Left ventricle myocardium superior (tissue), 1 donor: ENCODE results near the gene MLST8. TPM values are rescaled to one million over a fixed set of nuclear protein-coding genes. Genes with fewer than 3 reads are reported as not detected.
A peak's percentile ranks its signal among the peaks of the same experiment; 100 is the strongest.

Experiments
- ATAC-seq: fragments of 200-7000 bp; cut with Tn5 transposase; one replicate; pipeline ENCODE4 v1.9.1; 2020; ENCODE audit warnings: mild to moderate bottlenecking, moderate library complexity
- DNase-seq: peaks from one replicate; pipeline ENCODE4 v3.0.0-alpha.2; 2020
- intact Hi-C: fragments of 100-400 bp; cut with micrococcal nuclease; formaldehyde crosslinking; loops from one replicate; pipeline ENCODE4 v1.11.0; 2022
- long read RNA-seq: library from polyadenylated mRNA; unstranded; transcript quantifications from one replicate; pipeline ENCODE4 v2.0.0, GENCODE V29; 2021
- total RNA-seq: library from RNA; stranded (reverse); fragmentation: NEBNext Ultra II Directional; extraction: Animal tissue kit (Norgen Biotek cat#: 25700); gene quantifications from one replicate; pipeline ENCODE4 v1.2.1, GENCODE V29; 2021
- donor health status: DM: no; HTN: yes; CAD: no; lungs with severe emphysema.

MLST8 gene
- 29.9 TPM for total RNA-seq
- long read RNA-seq, transcript MLST8-215 (9 exons, 1,861 nt): minor isoform, 13 of 115 reads
- long read RNA-seq, transcript MLST8-203 (9 exons, 1,691 nt): minor isoform, 10 of 115 reads
- long read RNA-seq, transcript MLST8-230 (8 exons, 2,116 nt): minor isoform, 8 of 115 reads
- long read RNA-seq, transcript MLST8-232 (9 exons, 1,870 nt): major isoform, 32 of 115 reads
- long read RNA-seq, partial matches to known transcripts: 19 of 115 reads
- long read RNA-seq, other reads (novel, unspliced or antisense): 15 of 115 reads

DNA sequence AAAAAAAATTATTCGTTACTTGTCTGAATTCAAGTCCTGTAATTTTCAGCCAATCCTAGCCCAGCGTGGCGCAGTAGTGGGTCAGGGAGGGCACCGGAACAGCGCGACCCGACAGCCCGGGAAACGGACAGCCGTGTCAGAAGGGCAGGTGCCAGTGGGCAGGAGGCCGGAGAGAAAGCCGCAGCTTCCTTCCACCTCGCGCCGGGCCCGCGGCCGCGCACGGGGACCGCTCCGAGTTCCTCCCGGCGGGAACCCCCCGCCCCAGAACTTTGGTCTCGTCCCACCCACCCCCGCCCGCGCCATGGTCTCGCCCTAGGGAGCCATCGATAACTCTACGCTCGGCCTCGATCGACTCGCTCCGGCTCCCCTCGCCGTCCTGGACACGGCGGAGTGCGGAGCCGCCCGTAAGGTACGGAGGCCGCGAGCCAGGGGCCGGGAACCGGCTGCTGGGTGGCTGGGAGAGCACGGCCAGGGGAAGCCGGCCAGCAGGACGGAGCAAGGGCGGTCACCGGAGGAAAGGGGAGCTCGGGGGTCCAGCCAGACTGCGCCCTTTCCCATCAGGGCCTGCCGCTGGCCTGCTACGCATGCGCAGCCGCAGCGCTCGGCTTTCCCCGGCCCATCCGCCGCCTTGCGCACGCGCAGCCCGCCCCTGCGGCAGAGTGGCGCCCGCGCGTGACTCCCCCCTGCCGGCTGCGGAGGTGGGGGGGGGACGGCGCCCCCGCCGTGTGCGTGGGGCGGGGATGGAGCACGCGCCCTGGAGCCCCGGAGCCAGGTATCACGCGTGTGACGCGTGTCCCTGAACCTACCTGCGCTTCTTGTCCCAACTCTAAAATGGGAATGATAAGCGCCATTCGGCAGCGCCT, at the start of gene MLST8:
Gene MLST8, plus strand, starts transcription at position 351 of the 863 bp plus-strand sequence. CDS start 632 bp downstream, outside the sequence.
- ATAC-seq (peak; percentile 88), DNase-seq (peak; percentile 95)
- intact Hi-C loops: no loop called here

DNA sequence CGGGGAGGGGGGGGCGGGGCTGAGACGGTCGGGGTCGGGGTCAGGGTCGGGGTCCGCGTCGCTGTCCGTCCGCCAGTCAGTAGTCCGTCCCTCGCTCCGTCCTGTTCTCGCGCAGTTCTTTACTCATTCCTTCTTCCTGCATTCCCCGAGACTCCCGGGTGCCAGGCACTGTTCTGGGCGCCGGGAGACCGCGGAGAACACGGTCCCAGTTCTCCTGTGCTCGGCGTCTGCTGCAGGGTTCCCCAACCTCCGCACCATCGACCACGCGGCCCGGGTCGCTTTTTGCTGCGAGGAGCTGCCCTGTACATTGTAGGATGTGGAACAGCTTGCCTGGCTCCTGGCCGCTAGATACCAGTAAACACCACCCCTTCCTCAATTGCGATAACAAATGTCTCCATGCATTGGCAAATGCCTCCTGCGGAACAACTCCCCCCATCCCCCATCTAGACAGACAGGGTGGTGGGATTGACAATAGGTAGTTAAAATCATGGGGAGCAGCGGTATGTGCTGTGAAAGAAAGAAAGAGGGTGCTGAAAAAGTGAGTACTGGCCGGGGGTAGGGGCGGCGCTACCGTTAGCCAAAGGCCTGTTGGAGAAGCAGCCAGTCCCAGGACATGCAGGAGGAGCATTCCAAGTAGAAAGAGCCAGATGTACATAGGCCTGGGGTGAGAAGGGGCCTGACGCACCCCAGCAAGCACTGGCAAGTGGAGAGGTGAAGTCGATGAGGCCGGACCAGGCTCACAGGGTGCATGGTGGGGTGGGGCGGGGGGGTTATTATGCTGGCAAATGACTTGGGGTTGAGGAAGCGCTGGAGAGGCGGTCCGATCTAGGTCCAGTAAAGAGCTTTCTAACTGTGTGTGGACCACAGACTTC, 49.0 kb upstream of the MLST8 start:
- ATAC-seq: no peak
- intact Hi-C loops: no loop called here
- DNase-seq: no peak

- ATAC-seq: no peak
- DNase-seq: no peak
- intact Hi-C loops: no loop called here
Observed at GRCh38 chr16:2156849-2157224, 48.4 kb upstream of the MLST8 start.

DNA sequence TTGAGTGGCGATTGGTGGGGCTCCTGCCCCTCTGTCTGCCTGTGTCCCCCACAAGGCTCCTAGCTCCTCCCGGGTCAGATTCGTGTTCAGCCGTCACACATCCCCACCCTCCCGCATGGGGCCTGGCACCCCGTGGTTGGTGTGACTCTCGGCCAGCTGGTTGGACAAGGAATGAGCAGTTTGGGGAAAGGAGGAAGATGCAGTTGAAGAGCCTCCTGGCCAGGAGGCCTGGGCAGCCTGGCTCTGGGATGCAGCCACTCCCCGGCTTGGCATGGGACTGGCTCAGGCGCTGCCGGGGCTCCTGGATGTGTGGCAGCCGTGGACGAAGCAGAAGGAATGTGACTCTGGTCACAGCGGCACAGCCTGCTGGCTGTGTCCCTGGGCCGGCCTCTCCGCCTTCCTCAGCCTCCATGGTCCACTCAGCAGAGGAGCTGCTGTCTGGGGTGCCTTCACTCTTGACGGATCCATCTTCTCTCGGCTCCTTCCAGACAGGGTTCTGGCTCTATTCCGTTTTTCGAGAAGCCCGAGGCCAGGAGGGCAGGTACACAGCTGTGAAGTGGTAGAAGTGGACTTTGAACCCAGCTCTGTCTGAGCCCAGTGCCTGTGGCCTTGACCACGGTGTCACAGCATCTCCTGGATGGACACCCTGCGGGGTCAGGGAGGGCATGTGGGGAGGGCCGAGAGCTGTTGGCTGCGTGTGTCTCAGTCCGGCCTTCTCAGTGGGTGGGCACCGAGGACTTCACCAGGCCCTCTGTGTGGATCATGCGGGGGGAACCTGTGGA, 47.6 kb upstream of the MLST8 start:
- intact Hi-C loops: no loop called here
- ATAC-seq (no peak), DNase-seq (no peak)

GRCh38 chr16:2158262-2158638, 47.0 kb upstream of the MLST8 start:
- DNase-seq (no peak), ATAC-seq (no peak)
- intact Hi-C loops: no loop called here

- DNase-seq (peak; percentile 66), ATAC-seq (no peak)
- intact Hi-C loops: no loop called here
Observed at GRCh38 chr16:2159175-2159838, 45.9 kb upstream of the MLST8 start.

DNA sequence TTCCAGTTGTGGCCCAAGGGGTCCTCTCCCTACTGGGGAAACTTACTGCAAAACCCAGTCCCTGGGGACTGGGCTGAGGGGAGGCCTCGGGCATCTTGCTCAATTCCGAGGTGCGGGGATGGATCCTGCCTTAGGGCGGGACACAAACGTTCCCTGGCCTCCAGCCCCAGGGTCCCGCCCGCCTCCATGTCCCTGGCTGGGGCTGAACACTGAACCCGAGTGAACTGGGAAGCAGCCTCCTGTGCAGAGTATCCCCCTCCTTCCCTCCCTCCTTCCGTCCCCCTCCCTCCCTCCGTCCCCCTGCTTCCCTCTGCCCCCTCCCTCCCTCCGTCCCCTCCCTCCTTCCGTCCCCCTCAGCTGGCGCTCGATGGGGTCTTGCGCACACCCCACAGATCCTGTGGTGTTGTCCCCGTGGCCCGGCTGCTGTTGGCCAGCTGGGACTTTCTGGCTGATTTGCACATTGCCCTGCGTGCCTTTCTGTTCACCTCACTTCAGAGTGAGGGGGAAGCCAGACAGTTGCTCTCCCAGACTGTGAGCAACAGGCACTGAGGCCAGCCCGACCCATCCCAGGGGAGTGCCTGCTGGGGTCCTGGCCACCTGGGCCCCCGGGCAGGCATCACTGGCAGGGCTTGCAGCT, 44.2 kb upstream of the MLST8 start:
- intact Hi-C loops: no loop called here
- DNase-seq (peak; percentile 79), ATAC-seq (peak; percentile 67)

GRCh38 chr16:2161911-2162310, 43.3 kb upstream of the MLST8 start:
- intact Hi-C loops: no loop called here
- no peak for DNase-seq
- ATAC-seq: no peak

DNA sequence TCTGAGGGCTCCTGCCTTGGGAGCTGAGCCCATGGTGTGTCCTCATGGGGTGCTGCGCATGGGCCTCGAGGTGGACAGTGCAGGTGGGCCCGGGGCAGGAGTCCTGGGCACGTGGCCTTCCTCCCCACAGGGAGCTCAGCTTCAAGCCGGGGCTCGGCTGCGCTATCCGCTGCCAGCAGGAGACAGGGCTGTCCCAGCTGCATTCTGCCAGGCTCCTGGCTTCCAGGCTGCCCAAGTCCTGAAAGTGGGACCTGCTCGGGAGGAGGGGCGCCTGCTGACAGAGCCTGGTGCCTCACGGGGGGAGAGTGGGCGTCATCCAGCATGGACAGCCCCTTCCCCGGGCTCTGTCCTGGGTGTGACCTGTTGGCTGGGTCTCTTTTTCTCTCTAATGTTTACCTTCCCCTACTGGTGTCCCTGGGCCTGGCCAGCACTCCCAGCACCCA, 42.6 kb upstream of the MLST8 start:
- ATAC-seq: no peak
- no peak for DNase-seq
- intact Hi-C loops: no loop called here

DNA sequence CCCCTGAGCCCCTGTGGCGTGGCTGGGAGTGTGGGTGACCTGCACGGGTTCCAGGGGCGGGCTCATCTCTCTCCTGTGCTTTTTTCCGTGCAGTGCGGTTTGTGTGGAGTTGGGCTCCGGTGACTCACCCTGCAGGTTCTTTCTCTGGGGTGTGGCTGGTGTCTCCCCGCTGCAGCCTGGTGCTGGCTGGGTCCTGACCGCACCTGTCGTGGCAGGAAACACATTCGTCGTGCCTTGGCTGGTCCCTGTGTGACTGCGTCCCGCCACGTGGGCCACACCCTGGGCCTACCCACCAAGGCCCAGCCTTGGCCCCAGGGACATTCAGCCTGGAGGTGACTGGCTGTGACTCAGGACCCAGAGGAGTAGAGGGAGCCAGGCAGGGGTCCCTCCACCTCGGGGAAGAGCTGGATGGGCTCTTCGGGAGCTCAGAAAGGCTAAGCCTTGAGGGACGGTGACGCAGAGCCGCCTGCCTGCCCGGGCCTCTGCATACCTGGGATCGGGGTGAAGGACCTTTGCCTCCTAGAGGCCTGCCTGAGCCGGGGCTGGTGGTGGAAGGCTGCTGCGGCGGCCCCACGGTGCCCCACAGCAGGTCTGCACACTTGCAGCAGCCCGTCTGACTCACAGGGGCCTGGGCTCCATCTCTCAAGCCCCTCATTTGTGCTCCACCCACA, 41.9 kb upstream of the MLST8 start:
- DNase-seq (no peak), ATAC-seq (no peak)
- intact Hi-C loops: no loop called here

DNA sequence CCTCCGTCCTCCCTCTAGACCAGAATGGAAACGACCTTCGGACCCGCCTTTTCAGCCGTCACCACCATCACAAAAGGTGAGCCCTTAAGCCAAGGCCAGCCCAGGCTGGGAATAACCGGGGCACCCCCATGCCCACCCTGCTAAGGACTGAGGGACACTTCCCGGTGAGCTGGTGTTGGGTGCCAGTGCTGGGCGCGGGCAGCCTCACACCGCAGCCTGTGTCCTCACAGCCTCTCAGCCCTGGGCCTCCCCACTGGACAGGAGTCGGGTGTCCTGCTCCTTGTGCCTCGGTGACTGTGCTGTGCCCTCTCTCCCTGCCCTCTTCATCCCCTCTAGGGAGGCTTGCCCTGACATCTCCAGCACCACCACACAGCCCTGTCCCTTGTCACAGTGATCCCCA, 39.4 kb upstream of the MLST8 start:
- DNase-seq: no peak
- no peak for ATAC-seq
- intact Hi-C loops: no loop called here

DNA sequence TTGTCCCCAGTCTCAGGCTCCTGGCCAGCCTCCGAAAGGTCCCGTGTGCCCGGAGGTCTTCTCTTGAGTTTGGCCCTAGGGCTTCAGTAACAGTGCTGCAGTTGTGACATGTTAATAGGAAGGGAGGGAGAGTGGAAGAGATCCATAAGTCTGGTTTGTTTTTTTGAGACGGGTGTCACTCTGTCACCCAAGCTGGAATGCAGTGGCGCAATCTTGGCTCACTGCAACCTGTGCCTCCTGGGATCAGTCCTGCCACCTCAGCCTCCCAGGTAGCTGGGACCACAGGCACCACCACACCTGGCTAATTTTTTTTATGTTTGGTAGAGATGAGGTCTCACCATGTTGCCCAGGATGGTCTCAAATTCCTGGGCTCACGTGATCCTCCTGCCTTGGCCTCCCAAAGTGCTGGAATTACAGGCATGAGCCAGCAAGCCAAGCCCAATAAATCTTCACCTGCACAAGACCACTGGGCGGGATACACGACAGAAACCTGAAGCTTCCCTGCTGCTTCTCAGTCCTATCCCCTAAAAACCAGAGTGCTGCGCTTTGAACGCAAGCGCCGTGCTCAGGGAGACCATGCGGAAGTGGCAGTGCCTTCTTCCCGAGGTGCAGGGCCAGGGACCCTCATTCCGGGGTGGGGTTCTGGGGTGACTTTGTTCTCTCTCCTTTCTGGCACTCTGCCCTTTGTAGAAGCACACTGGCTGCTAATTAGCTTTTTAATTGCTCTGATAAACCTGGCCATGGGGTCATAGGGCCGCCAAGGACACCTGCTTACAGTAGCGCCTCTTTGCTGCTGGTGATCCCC, 38.8 kb upstream of the MLST8 start:
- intact Hi-C loops: no loop called here
- DNase-seq: no peak
- ATAC-seq: no peak

- ATAC-seq (no peak), DNase-seq (no peak)
- intact Hi-C loops: no loop called here
Observed at GRCh38 chr16:2167068-2167638, 38.1 kb upstream of the MLST8 start.

- ATAC-seq: no peak
- intact Hi-C loops: no loop called here
Observed at GRCh38 chr16:2170080-2170479, 35.2 kb upstream of the MLST8 start.

DNA sequence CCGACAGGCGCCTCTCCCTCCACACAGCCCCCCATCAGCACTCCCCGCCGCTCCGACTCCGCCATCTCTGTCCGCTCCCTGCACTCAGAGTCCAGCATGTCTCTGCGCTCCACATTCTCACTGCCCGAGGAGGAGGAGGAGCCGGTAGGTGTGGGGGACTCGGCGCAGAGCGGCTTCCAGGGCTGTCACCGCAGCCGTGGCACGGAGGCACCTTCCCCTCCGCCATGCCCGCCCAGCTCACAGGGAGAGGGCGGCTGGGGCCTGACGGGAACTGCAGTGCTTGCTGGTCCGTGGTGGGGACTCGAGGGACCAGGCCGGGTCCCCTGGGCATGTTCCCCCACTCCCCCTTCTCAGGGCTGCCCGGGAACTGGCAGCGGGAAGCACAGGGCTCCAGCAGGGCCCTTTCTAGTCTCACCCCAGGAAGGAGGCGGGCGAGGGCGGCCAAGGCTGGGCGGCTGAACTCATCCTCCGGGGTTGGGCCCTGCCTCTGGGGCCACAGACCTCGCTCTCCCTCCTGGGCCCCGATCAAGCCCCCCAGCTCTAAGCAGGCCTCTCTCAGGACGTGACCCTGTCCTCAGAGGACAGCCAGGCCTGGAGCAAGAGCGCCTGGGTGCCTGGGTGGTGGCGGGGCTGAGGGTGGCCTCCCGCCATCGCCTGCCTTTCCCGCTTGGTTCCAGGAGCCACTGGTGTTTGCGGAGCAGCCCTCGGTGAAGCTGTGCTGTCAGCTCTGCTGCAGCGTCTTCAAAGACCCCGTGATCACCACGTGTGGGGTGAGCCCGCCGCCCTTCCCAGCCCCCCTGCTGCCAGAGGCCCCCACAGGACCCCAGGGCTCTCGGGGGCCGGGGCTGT, 34.4 kb upstream of the MLST8 start:
- intact Hi-C loops: no loop called here
- no peak for DNase-seq
- ATAC-seq: no peak

More at GRCh38 chr16:2170080-2170479, 35.2 kb upstream of the MLST8 start:
- DNase-seq: no peak
